SK-MEL-5 (cell line): ENCODE data around the gene CACNG4. TPM values are rescaled to one million over a fixed set of nuclear protein-coding genes. Genes with fewer than 3 reads are reported as not detected.

ENCODE experiments used
- DNase-seq: peaks from one replicate; pipeline ENCODE4 v3.0.0-alpha.2; 2016; ENCODE audit warnings: low read depth, low spot score
- in situ Hi-C: cut with HindIII; loops from 2 replicates; pipeline ENCODE4 v1.10.0; 2016; ENCODE audit warnings: low sequenced_read_pairs, high pct_unique_total_duplicates, low pct_unique_long_range_greater_than_20kb
- total RNA-seq: library from RNA; depleted of rRNA; stranded (reverse); fragments of >200 nt; shearing (Covaris generic); gene quantifications from 2 replicates; pipeline ENCODE4 v1.2.3, GENCODE V29; 2014

Gene CACNG4
- total RNA-seq, 1 experiment from 2014 or later: not detected

DNA sequence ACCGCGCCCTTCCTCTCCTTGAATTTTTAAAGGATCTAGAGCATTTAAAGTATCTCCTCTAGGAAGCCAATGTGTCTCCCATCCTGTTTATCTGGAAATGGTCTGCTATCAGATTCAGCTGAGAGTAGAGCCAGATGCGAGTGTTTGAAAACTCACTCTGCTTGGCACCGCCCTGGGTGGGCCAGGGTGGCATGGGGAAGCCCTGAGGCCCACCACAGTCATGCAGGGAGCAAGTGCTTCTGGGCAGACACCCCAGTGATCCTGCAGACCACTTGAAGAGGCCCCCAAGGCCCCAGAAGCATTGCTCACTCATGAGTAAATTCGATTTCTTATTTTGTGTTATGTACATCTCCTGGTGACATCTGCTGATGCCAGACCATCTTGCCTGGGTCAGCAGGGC is 8.7 kb upstream of the CACNG4 start:
- in situ Hi-C loops: no loop called here

DNA sequence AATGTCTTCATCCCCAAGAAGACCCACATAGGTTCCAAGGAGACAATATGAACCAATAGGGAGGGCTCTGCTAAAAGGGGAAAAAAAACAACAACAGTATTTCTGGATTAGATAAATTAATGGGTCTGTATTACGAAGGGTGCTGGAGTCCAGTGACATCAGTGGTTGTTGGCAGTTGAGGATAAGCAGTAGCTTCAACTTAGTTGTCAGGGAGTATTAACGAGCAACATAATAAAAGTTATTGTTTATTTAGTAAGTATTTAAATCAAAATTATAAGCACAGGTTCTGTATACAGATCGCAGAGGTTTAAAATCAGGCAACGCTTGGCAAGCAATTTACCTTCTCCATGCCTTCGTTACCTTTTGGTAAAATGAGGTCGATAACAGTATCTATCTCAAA is 7.6 kb upstream of the CACNG4 start:
- in situ Hi-C loops: no loop called here
- no peak for DNase-seq

More for the DNA sequence above, 8.7 kb upstream of the CACNG4 start:
- DNase-seq: no peak

- in situ Hi-C loops: no loop called here
- no peak for DNase-seq
These were observed 7.2 kb upstream of the CACNG4 start for GRCh38 chr17:66957343-66957742.

GRCh38 chr17:66957951-66958579 is 6.4 kb upstream of the CACNG4 start:
- DNase-seq: no peak
- in situ Hi-C loops: no loop called here

- in situ Hi-C loops: no loop called here
- DNase-seq: no peak
These were observed 4.7 kb upstream of the CACNG4 start for GRCh38 chr17:66959641-66960375.

GRCh38 chr17:66960613-66961012 is 3.9 kb upstream of the CACNG4 start:
- no peak for DNase-seq

DNA sequence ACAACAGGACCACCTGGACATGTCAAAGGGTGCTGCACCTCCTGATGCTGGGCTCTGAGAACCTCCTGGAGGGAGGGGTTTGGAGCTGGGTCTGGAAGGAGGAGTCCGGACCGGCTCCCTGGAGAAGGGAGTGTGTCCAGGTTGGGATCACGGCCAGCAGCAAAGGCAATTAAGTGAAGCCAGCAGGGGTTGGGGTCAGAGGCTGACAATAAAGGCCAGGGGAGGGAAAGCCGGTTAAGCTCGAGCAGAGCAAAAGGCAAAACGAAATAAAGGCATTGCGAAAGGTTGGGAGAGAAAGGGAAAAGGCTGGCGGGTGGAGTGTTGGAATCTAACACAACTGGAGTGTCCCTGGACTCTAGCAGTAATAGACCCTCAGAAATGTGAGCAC is 992 bp upstream of the CACNG4 start:
- no peak for DNase-seq
- in situ Hi-C loops: no loop called here

More at GRCh38 chr17:66960613-66961012, 3.9 kb upstream of the CACNG4 start:
- in situ Hi-C loops: no loop called here

GRCh38 chr17:66964930-66965800 is 658 bp downstream of the CACNG4 start:
- in situ Hi-C loops: no loop called here
- DNase-seq: no peak

DNA sequence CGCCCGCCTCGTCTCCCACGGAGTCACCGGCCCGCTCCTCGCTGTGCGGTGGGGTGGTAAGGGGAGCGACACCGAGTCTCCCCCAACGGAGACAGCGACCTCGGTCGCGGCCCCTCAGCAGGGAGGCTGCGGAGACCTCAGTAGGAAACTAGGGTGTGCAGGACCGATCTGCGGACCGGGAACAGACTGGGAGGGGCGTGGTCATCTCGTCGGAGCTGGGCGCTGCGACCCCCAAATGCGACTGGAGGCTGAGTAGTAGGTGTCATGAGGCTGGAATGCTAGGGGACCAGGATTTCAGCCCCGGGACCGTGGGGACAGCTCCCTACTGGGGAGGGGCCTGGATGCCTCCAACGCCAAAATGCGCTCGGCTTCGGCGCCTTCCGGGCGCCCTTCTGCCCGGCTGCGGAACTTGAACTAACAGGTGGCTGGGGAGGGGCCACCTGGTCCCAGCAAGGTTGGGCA is 1.3 kb downstream of the CACNG4 start:
- no peak for DNase-seq
- in situ Hi-C loops: no loop called here

GRCh38 chr17:66966298-66966697 is 1.8 kb downstream of the CACNG4 start:
- DNase-seq: no peak
- in situ Hi-C loops: no loop called here

GRCh38 chr17:66966704-66967418 is 2.4 kb downstream of the CACNG4 start:
- in situ Hi-C loops: no loop called here
- DNase-seq: no peak

DNA sequence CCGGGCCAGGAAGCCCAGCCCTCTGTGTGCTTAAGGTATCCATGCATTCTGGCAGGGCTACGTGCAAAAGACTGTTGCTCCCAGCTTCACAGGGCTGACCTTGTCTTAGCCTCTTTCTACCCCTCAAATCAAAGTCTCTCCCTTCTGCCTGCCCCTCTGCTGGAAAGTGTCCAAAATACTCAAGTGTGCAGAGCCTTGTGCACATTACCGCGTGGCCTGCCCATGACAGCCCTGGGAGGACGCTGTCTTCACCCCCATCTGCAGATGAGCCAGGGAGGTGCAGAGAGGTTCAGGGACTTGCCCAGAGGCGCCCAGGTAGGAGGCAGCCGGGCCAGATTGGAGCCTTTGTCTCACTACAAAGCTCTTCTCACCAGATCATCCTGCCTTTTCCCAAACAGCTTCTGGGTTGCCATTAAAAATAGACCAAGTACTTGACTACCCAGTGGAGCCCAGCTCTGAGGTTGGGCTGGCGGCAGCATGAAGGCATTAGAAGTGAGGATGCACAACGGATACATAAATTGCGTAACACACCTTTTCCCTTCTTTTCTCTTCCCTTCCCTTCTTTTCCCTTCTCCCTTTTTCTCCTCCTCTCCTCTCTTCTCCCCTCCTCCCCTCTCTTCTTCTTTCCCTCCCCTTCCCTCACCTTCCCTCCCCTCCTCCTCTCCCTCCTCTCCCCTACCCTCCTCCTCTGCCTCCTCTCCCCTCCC is 3.5 kb downstream of the CACNG4 start:
- DNase-seq: no peak
- in situ Hi-C loops: no loop called here

DNA sequence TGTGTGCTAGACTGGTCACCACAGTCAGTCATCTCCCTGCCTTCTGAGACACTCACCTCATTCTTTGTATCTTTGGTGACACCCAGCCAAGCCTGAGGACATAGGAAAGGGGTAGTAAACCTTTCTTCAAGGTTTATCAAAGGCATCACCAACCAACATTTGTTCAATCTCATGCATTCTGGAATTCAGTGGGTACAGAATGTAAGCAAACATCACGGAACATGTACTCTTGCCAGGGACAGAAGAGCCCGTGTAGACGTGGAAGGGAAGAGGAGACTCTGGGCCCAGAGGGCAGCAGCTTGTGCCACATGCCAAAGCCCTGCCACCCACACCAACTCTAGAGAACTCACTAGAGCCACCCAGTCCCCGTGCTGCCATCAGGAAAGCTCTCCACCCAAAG is 4.4 kb downstream of the CACNG4 start:
- no peak for DNase-seq
- in situ Hi-C loops: no loop called here

DNA sequence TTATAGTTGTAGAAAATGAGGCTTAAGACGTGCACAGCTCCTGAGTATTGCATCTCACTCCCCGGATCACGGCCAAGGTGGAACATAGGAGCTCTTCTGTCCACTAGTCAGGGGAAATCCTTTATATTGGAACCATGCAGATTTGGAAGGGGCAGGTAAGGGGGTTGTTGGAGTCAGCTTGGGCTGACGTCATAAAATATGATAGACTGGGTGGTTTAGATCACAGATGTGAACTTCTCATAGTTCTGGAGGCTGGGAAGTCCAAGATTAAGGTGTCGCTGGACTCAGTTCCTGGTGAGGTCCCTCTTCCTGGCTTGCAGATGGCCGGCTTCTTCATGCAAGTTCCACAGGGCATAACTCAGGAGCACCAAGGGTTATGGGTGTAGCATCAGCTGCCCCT is 5.6 kb downstream of the CACNG4 start:
- in situ Hi-C loops: no loop called here
- no peak for DNase-seq

GRCh38 chr17:66970797-66971196 is 6.3 kb downstream of the CACNG4 start:
- in situ Hi-C loops: no loop called here
- no peak for DNase-seq

GRCh38 chr17:66971264-66971663 is 6.8 kb downstream of the CACNG4 start:
- DNase-seq: no peak
- in situ Hi-C loops: no loop called here

DNA sequence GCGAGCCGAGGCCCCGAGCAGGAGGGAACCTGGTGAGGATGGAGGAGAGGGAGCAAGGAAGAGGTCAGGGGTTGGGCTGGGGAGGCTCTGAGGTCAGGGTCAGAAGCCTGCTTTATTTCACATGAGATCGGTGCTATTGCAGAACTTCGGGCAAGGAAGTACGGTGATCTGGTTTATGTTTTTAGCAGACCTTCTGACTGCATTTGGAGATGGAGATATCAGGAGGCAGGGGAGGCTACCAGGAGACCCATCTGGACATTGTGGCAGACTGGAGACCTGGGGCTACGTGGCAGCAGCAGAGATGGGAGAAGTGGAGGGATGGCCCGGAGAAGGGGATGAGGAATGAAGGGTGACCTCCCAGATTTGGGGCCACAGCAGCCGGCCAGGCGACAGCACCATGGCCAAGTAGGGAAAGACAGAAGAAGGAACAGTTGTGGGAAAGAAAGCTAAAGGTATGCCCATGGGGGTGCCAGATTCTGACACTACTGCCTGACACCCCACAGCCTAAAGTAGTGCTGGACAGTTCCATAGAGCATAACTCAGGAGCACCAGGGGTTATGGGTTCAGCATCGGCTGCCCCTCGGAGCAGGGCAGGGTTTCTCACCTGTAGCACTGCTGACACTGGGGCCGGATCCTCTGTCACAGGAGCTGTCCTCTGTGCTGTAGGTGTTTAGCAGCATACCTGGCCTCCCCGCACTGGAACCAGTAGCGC is 7.4 kb downstream of the CACNG4 start:
- in situ Hi-C loops: no loop called here
- DNase-seq: no peak
